HEK293 (cell line): ENCODE measurements around the gene MED29.

Source experiments
- CTCF ChIA-PET: fragments of 350-600 bp; formaldehyde crosslinking; extraction: SDS; loops from one replicate; lab custom pipeline; 2021; ENCODE audit warnings: antibody characterized with exemption; lab: Yijun Ruan, JAX
- POLR2A ChIA-PET: fragments of 300-600 bp; formaldehyde crosslinking; extraction: SDS; loops from one replicate; lab custom pipeline; 2020; ENCODE audit warnings: antibody characterized with exemption, inconsistent platforms; lab: Yijun Ruan, JAX
- H3K27ac ChIP-seq: fragments of 200-500 bp; sonication (Bioruptor generic); 2 replicates; pipeline ENCODE4 v1.5.1; 2014; ENCODE audit warnings: low read depth, low read length, control low read depth, inconsistent platforms; ENCODE audit errors: extremely low read depth
- H3K36me3 ChIP-seq, 2 experiments: fragments of 200-500 bp in 1 of 2; sonication (Bioruptor generic) in 1 of 2; 1 replicate in 1 of 2; 2 replicates in 1 of 2; pipeline ENCODE4 v1.5.1; 2014 to 2017; ENCODE audit warnings: inconsistent platforms in 2 of 2, low read length in 2 of 2; ENCODE audit not compliant: control insufficient read depth in 2 of 2, insufficient read depth in 1 of 2
- H3K4me1 ChIP-seq: fragments of 200-500 bp; sonication (Bioruptor generic); 2 replicates; pipeline ENCODE4 v1.5.1; 2014; ENCODE audit warnings: mild to moderate bottlenecking, low read length, inconsistent platforms; ENCODE audit not compliant: control insufficient read depth, insufficient read depth
- H3K4me3 ChIP-seq: 2 replicates; pipeline ENCODE4 v1.5.1; 2011; ENCODE audit warnings: low read depth, mild to moderate bottlenecking, control low read depth, low read length, moderate library complexity
- H3K9me3 ChIP-seq: fragments of 200-500 bp; sonication (Bioruptor generic); 2 replicates; pipeline ENCODE4 v1.5.1; 2014; ENCODE audit warnings: low read depth, low read length, inconsistent platforms; ENCODE audit not compliant: control insufficient read depth, insufficient read depth
- ATF2 ChIP-seq: fragments of 450-650 bp; formaldehyde crosslinking; IDR thresholded peaks from 2 replicates; pipeline ENCODE4 v1.5.1; 2016; ENCODE audit warnings: missing biosample characterization, missing genetic modification characterization, low read depth
- BCL6B ChIP-seq: fragments of 450-650 bp; formaldehyde crosslinking; IDR thresholded peaks from 2 replicates; pipeline ENCODE4 v1.5.1; 2017; ENCODE audit warnings: missing biosample characterization, missing genetic modification characterization
- HOXA7 ChIP-seq: sonication (generic); formaldehyde crosslinking; IDR thresholded peaks from 2 replicates; pipeline ENCODE4 v1.8.1; 2022; ENCODE audit warnings: missing genetic modification reagents, borderline replicate concordance
- IKZF3 ChIP-seq: fragments of 450-650 bp; IDR thresholded peaks from 2 replicates; pipeline ENCODE4 v1.5.0; 2018; ENCODE audit warnings: missing biosample characterization, mild to moderate bottlenecking, missing genetic modification characterization, moderate library complexity
- INSM2 ChIP-seq: fragments of 450-650 bp; formaldehyde crosslinking; IDR thresholded peaks from 2 replicates; pipeline ENCODE4 v1.5.1; 2016; ENCODE audit warnings: missing biosample characterization, missing genetic modification characterization
- PATZ1 ChIP-seq: fragments of 450-650 bp; formaldehyde crosslinking; IDR thresholded peaks from 2 replicates; pipeline ENCODE4 v1.5.1; 2016; ENCODE audit warnings: missing biosample characterization, missing genetic modification characterization
- SCRT2 ChIP-seq: fragments of 450-650 bp; formaldehyde crosslinking; IDR thresholded peaks from 2 replicates; pipeline ENCODE4 v1.5.1; 2016; ENCODE audit warnings: missing biosample characterization, missing genetic modification characterization
- ZBTB17 ChIP-seq: fragments of 450-650 bp; formaldehyde crosslinking; IDR thresholded peaks from 2 replicates; pipeline ENCODE4 v1.5.1; 2016; ENCODE audit warnings: missing biosample characterization, missing genetic modification characterization
- ZFP3 ChIP-seq: fragments of 450-650 bp; formaldehyde crosslinking; IDR thresholded peaks from 2 replicates; pipeline ENCODE4 v1.5.1; 2016; ENCODE audit warnings: low read depth, missing biosample characterization, missing genetic modification characterization
- ZNF2 ChIP-seq: fragments of 450-650 bp; formaldehyde crosslinking; IDR thresholded peaks from 2 replicates; pipeline ENCODE4 v1.5.1; 2016; ENCODE audit warnings: missing biosample characterization, missing genetic modification characterization
- ZNF302 ChIP-seq: fragments of 450-650 bp; formaldehyde crosslinking; IDR thresholded peaks from 2 replicates; pipeline ENCODE4 v1.5.1; 2016; ENCODE audit warnings: missing biosample characterization, missing genetic modification characterization, low read depth
- ZNF335 ChIP-seq: fragments of 450-650 bp; formaldehyde crosslinking; conservative IDR thresholded peaks from 2 replicates; pipeline ENCODE4 v1.5.1; 2016; ENCODE audit warnings: missing biosample characterization, missing genetic modification characterization
- ZNF366 ChIP-seq: fragments of 450-650 bp; formaldehyde crosslinking; conservative IDR thresholded peaks from 2 replicates; pipeline ENCODE4 v1.5.1; 2016; ENCODE audit warnings: missing biosample characterization, missing genetic modification characterization
- ZNF514 ChIP-seq: fragments of 450-650 bp; formaldehyde crosslinking; IDR thresholded peaks from 2 replicates; pipeline ENCODE4 v1.5.1; 2016; ENCODE audit warnings: missing biosample characterization, missing genetic modification characterization
- ZNF561 ChIP-seq: fragments of 450-650 bp; IDR thresholded peaks from 2 replicates; pipeline ENCODE4 v1.5.1; 2018; ENCODE audit warnings: missing biosample characterization, missing genetic modification characterization, borderline replicate concordance
- ZNF580 ChIP-seq: fragments of 450-650 bp; formaldehyde crosslinking; IDR thresholded peaks from 2 replicates; pipeline ENCODE4 v1.5.1; 2016; ENCODE audit warnings: missing biosample characterization, missing genetic modification characterization
- ZNF585B ChIP-seq: fragments of 450-650 bp; formaldehyde crosslinking; IDR thresholded peaks from 2 replicates; pipeline ENCODE4 v1.5.1; 2016; ENCODE audit warnings: missing biosample characterization, missing genetic modification characterization
- ZNF600 ChIP-seq: fragments of 450-650 bp; formaldehyde crosslinking; IDR thresholded peaks from 2 replicates; pipeline ENCODE4 v1.5.1; 2016; ENCODE audit warnings: missing biosample characterization, missing genetic modification characterization
- ZNF785 ChIP-seq: fragments of 450-650 bp; formaldehyde crosslinking; IDR thresholded peaks from 2 replicates; pipeline ENCODE4 v1.5.1; 2016; ENCODE audit warnings: missing biosample characterization, missing genetic modification characterization
- ZNF792 ChIP-seq: fragments of 450-650 bp; formaldehyde crosslinking; IDR thresholded peaks from 2 replicates; pipeline ENCODE4 v1.5.1; 2016; ENCODE audit warnings: missing biosample characterization, missing genetic modification characterization
- ZNF837 ChIP-seq: fragments of 450-650 bp; formaldehyde crosslinking; IDR thresholded peaks from 2 replicates; pipeline ENCODE4 v1.5.1; 2016; ENCODE audit warnings: missing biosample characterization, missing genetic modification characterization
- ZXDB ChIP-seq: fragments of 450-650 bp; formaldehyde crosslinking; IDR thresholded peaks from 2 replicates; pipeline ENCODE4 v1.5.1; 2016; ENCODE audit warnings: missing biosample characterization, missing genetic modification characterization

Gene MED29

GRCh38 chr19:39349326-39349725, 41.9 kb upstream of the MED29 start:
- TF ChIP-seq ZNF302 (tag by site-specific recombination) = no peak
- 0 out of 2 replicates have a peak, but pooled peaks have one; percentile 46 for TF ChIP-seq ZNF600
- ChIA-PET POLR2A (interaction anchor here (0.5 kb wide), 1 partner anchor 586 kb away, joined by 3 read pairs; no protein-coding TSS in a partner anchor), CTCF (interaction anchor here (0.7 to 2.2 kb wide), 5 partner anchors 9 to 378 kb away, joined by 3 to 7 read pairs (median 5); partner anchors contain the start of gene PLEKHG2)
- Histone ChIP-seq H3K27ac (no peak overlapping the region; the same call in 1 of the 2 replicates), H3K4me3 (no peak overlapping the region), H3K9me3 (no peaks in the 10 kb centered on the region), H3K4me1 (peaks cover 37% of the 10 kb centered on the region), H3K36me3 (peaks cover 90 to 95% of the 10 kb centered on the region in 2 experiments)

- TF ChIP-seq ZNF514 = no peak
- no peak for TF ChIP-seq ZNF580 (tag by site-specific recombination)
- no peak for TF ChIP-seq INSM2 (tag by site-specific recombination)
- no peak for TF ChIP-seq ZFP3
- TF ChIP-seq ZNF2 (tag by site-specific recombination) = no peak
- no peak for TF ChIP-seq ZNF785
- TF ChIP-seq IKZF3 (tag by site-specific recombination) = no peak
- no peak for TF ChIP-seq PATZ1 (tag by site-specific recombination)
- TF ChIP-seq BCL6B (tag by site-specific recombination) = no peak
- TF ChIP-seq ATF2 (tag by site-specific recombination) = no peak
- TF ChIP-seq ZNF335 (tag by site-specific recombination) = no peak
- TF ChIP-seq, all 188 proteins: peak for 0
- H3K9me3 ChIP-seq = no peaks in the 10 kb centered on the region
- peaks cover 90 to 97% of the 10 kb centered on the region in 2 experiments for H3K36me3 ChIP-seq
- CTCF ChIA-PET = interaction anchor here (0.6 to 2.2 kb wide), 8 partner anchors 8 to 277 kb away, joined by 3 to 7 read pairs (median 5); partner anchors contain the start of genes PLEKHG2 and SAMD4B
- POLR2A ChIA-PET = interaction anchor here (0.6 to 1.3 kb wide), 3 partner anchors 8 to 131 kb away, joined by 3 to 8 read pairs (median 3); partner anchors contain the start of genes RPS16, SAMD4B and TIMM50
- H3K4me1 ChIP-seq = peaks cover 30% of the 10 kb centered on the region
- no peak overlapping the region for H3K27ac ChIP-seq
- no peak overlapping the region for H3K4me3 ChIP-seq
Observed at GRCh38 chr19:39350156-39350555, 41.0 kb upstream of the MED29 start.

- POLR2A ChIA-PET = no interaction called here
- peaks cover 90 to 95% of the 10 kb centered on the region in 2 experiments for H3K36me3 ChIP-seq
- CTCF ChIA-PET = interaction anchor here (0.6 to 2.1 kb wide), 2 partner anchors 9 to 139 kb away, joined by 3 to 7 read pairs; partner anchors contain the start of gene SAMD4B
- no peak overlapping the region for H3K4me3 ChIP-seq
- no peaks in the 10 kb centered on the region for H3K9me3 ChIP-seq
- H3K27ac ChIP-seq = no peak overlapping the region
- peaks cover 16% of the 10 kb centered on the region for H3K4me1 ChIP-seq
- TF ChIP-seq SCRT2 (0 out of 2 replicates have a peak, but pooled peaks have one; percentile 13), ZXDB (tag by site-specific recombination) (no peak), ZNF837 (no peak), ZNF585B (tag by site-specific recombination) (no peak), ATF2 (tag by site-specific recombination) (peak; percentile 85), HOXA7 (no peak), IKZF3 (tag by site-specific recombination) (no peak), ZBTB17 (no peak), ZNF366 (tag by site-specific recombination) (peak; percentile 19; the same call in 1 of the 2 replicates), ZNF561 (no peak), ZNF792 (tag by site-specific recombination) (no peak)
Observed at GRCh38 chr19:39351537-39352064, 39.6 kb upstream of the MED29 start.
